Measurements from ENCODE around the gene C19orf53. TPM values are rescaled to one million over a fixed set of nuclear protein-coding genes. Genes with fewer than 3 reads are reported as not detected.

The C19orf53 gene
- total RNA-seq, 2 experiments from 2014 or later: 90.1 to 162 TPM

GRCh38 chr19:13783565-13784500 lies 9.6 kb downstream of the C19orf53 start:
- H3K79me2 ChIP-seq (ENCODE audit: insufficient read depth, low read depth, low read length): no peaks in the 10 kb centered on the region
- DNase-seq (ENCODE audit: low spot score): peak; percentile 78
- no peaks in the 10 kb centered on the region for H3K9me2 ChIP-seq (ENCODE audit: insufficient read depth, low read length)
- no peaks in the 10 kb centered on the region for H3K9me3 ChIP-seq (ENCODE audit: low read length)
- TF ChIP-seq CTCF (conservative IDR thresholded peaks at IDR 0.05; ENCODE audit: low read length) (no peak), EZH2phosphoT487 (IDR thresholded peaks at IDR 0.05; ENCODE audit: borderline replicate concordance, low read depth, low read length) (no peak)
- H3K27ac ChIP-seq (ENCODE audit: low read depth, low read length, poor library complexity, severe bottlenecking): peak overlapping the region; percentile 88
- ChIA-PET POLR2A (interaction anchor here (0.6 to 2.2 kb wide), 6 partner anchors 9 to 94 kb away, joined by 3 to 6 read pairs (median 4); partner anchors contain the start of genes C19orf53 and ZSWIM4), CTCF (ENCODE audit: unreplicated experiment) (interaction anchor here (1.1 kb wide), 1 partner anchor 78 kb away, joined by 4 read pairs; no protein-coding TSS in a partner anchor)
- H2AFZ ChIP-seq (ENCODE audit: low read length): peak overlapping the region; percentile 93
- H4K20me1 ChIP-seq (ENCODE audit: insufficient read depth, low read length): no peaks in the 10 kb centered on the region
- peaks cover 16% of the 10 kb centered on the region for H3K36me3 ChIP-seq (ENCODE audit: insufficient read depth, low read length)
- H3K4me3 ChIP-seq (ENCODE audit: low read depth, low read length, poor library complexity, severe bottlenecking): peak overlapping the region; percentile 32
- no TSS peak for BruUV-seq (replicated peaks)
- H3K4me1 ChIP-seq (ENCODE audit: insufficient read depth, low read length, poor library complexity, severe bottlenecking): peaks cover 52% of the 10 kb centered on the region
- H3K4me2 ChIP-seq (ENCODE audit: low read length): peak overlapping the region; percentile 75
- intact Hi-C loops (cut with micrococcal nuclease; ENCODE audit: unreplicated experiment): loop anchor here (10.0 kb wide), 1 partner anchor 51 kb away; no protein-coding TSS in a partner anchor

DNA sequence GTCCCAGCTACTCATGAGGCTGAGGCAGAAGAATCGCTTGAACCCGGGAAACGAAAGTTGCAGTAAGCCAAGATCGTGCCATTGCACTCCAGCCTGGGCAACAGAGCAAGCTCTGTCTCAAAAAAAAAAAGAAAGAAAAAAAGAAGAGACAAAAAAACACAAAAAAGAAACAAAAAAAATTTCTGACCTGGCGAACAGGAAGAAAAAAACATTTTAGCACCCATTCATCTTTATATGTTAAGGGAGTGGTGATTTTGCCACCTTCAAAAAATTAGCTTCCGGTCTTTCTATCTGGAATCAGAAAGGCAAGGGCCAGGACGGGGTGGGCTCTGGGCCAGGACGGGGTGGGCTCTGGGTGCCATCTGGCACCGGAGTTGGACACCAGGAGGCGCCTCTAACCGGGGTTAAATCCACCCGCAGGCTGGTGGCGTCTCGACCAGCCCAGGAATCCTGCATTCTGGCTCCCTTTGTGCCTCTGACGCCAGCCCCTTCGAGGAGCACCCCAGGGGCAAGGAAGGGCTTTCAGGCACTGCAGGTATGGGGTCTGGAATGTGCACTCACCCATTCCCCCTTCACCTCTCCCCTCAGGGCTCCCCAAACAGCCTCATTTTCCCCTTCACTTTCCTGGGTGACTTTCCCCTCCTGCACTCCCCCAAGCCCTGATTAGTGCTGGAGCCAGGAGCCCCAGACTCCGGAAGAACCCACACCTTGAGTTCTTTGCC lies 10.6 kb downstream of the C19orf53 start:
- Histone ChIP-seq H3K4me3 (ENCODE audit: low read depth, low read length, poor library complexity, severe bottlenecking) (no peak overlapping the region), H3K9me2 (ENCODE audit: insufficient read depth, low read length) (no peaks in the 10 kb centered on the region), H3K27ac (ENCODE audit: low read depth, low read length, poor library complexity, severe bottlenecking) (peak overlapping the region; percentile 88), H3K79me2 (ENCODE audit: insufficient read depth, low read depth, low read length) (no peaks in the 10 kb centered on the region), H3K4me2 (ENCODE audit: low read length) (peak overlapping the region; percentile 75), H3K9me3 (ENCODE audit: low read length) (no peaks in the 10 kb centered on the region), H3K36me3 (ENCODE audit: insufficient read depth, low read length) (peaks cover 6% of the 10 kb centered on the region), H3K4me1 (ENCODE audit: insufficient read depth, low read length, poor library complexity, severe bottlenecking) (peaks cover 61% of the 10 kb centered on the region), H2AFZ (ENCODE audit: low read length) (peak overlapping the region; percentile 81), H4K20me1 (ENCODE audit: insufficient read depth, low read length) (no peaks in the 10 kb centered on the region)
- intact Hi-C loops (cut with micrococcal nuclease; ENCODE audit: unreplicated experiment): loop anchor here (1.0 to 10.0 kb wide), 2 partner anchors 50 to 77 kb away; no protein-coding TSS in a partner anchor
- POLR2A ChIA-PET: interaction anchor here (0.7 to 2.2 kb wide), 3 partner anchors 10 to 93 kb away, joined by 3 to 5 read pairs (median 3); partner anchors contain the start of gene ZSWIM4
- DNase-seq (ENCODE audit: low spot score): peak; percentile 60
- CTCF ChIA-PET (ENCODE audit: unreplicated experiment): interaction anchor here (1.1 kb wide), 1 partner anchor 77 kb away, joined by 4 read pairs; no protein-coding TSS in a partner anchor
- BruUV-seq (replicated peaks): no TSS peak
- TF ChIP-seq CTCF (conservative IDR thresholded peaks at IDR 0.05; ENCODE audit: low read length) (peak; percentile 79), EZH2phosphoT487 (IDR thresholded peaks at IDR 0.05; ENCODE audit: borderline replicate concordance, low read depth, low read length) (no peak)
